Immature natural killer cell (primary cell): Measurements from ENCODE around the gene TGFBR2. TPM values are rescaled to one million over a fixed set of nuclear protein-coding genes. Genes with fewer than 3 reads are reported as not detected.

Experiments used
- DNase-seq, 3 donors: peaks; one replicate each; pipeline ENCODE4 v3.0.0; 2022; ENCODE audit warnings: mixed read lengths in 1 of 3
- H3K27ac Mint-ChIP-seq, 6 donors: one replicate each; pipeline ENCODE4 v1.8.0; 2020; ENCODE audit warnings: mixed read lengths in 6 of 6, mild to moderate bottlenecking in 5 of 6, inconsistent platforms in 4 of 6, moderate library complexity in 3 of 6
- H3K27me3 Mint-ChIP-seq, 3 donors: one replicate each; pipeline ENCODE4 v1.8.0; 2020 to 2021; ENCODE audit warnings: low read depth in 3 of 3, mild to moderate bottlenecking in 3 of 3, mixed read lengths in 3 of 3, moderate library complexity in 3 of 3, inconsistent platforms in 1 of 3
- H3K36me3 Mint-ChIP-seq, 3 donors: one replicate each; pipeline ENCODE4 v1.8.0; 2020; ENCODE audit warnings: mixed read lengths in 3 of 3, inconsistent platforms in 2 of 3, mild to moderate bottlenecking in 2 of 3
- H3K4me1 Mint-ChIP-seq, 2 donors: one replicate each; pipeline ENCODE4 v1.8.0; 2020; ENCODE audit warnings: inconsistent platforms in 2 of 2, mild to moderate bottlenecking in 2 of 2, mixed read lengths in 2 of 2, moderate library complexity in 1 of 2
- H3K4me3 Mint-ChIP-seq, 5 donors: one replicate each; pipeline ENCODE4 v1.8.0; 2020; ENCODE audit warnings: mild to moderate bottlenecking in 5 of 5, mixed read lengths in 5 of 5, inconsistent platforms in 3 of 5, moderate library complexity in 3 of 5
- H3K9me3 Mint-ChIP-seq, 6 donors: one replicate each; pipeline ENCODE4 v1.8.0; 2020; ENCODE audit warnings: mild to moderate bottlenecking in 6 of 6, mixed read lengths in 6 of 6, inconsistent platforms in 4 of 6, moderate library complexity in 3 of 6
- polyA plus RNA-seq, 3 donors: library from polyadenylated mRNA; unstranded; fragments of 300-500 nt; fragmentation: Illumina TruSeq; gene quantifications; one replicate each; pipeline ENCODE4 v1.2.3, GENCODE V29; 2021

TGFBR2 gene
- polyA plus RNA-seq, 3 donors from 2014 or later: 36.8 to 101 (median 43.6) TPM

GRCh38 chr3:30710017-30710416 is 103.6 kb downstream of the TGFBR2 start:
- H3K27ac Mint-ChIP-seq: no peak overlapping the region
- no peak overlapping the region for H3K4me3 Mint-ChIP-seq
- H3K4me1 Mint-ChIP-seq: peaks cover 10 to 15% of the 10 kb centered on the region in 2 donors
- H3K9me3 Mint-ChIP-seq: no peaks in the 10 kb centered on the region
- peaks cover 0 to 8% (median 4%) of the 10 kb centered on the region in 3 donors for H3K36me3 Mint-ChIP-seq
- H3K27me3 Mint-ChIP-seq: no peaks in the 10 kb centered on the region
- no peak for DNase-seq

DNA sequence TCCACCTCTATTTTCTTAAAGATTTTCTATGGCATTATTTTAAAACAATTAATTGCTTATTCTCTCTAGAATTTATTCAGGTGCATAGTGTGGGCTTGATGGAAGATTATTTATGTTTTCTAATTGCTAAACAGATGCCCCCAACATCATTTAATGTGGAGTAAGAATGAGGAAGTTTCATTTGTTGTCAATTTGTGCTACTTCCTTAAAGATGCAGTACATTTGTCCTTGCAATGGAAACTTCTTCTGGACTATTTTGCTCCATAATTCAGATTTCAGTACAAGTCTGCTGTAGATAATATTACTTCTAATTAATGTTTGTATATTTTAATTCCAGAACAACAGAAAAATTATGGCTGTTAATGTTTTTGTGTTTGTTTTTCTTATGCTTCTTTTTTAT is 104.8 kb downstream of the TGFBR2 start:
- H3K27me3 Mint-ChIP-seq: no peaks in the 10 kb centered on the region
- no peak for DNase-seq
- H3K4me1 Mint-ChIP-seq: peaks cover 10 to 15% of the 10 kb centered on the region in 2 donors
- no peaks in the 10 kb centered on the region for H3K9me3 Mint-ChIP-seq
- H3K36me3 Mint-ChIP-seq: peaks cover 0 to 7% (median 3%) of the 10 kb centered on the region in 3 donors
- no peak overlapping the region for H3K4me3 Mint-ChIP-seq
- H3K27ac Mint-ChIP-seq: no peak overlapping the region

DNA sequence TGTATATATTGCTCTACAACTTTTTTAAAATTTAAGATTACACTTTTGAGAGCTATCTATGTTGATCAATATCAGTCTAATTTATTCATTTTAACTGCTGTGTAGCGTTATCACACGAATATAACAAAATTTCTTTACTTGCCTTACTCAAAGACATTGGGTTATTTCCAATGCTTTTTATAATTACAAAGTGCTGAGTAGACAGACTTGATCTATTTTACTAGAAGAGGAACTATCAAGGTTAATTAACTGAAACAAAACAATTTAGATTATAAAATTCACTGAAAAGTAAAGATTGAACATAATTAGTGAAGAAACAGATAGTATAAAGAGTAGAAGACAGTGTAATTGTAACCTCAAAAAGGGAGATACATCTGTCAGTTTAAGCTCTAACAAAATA is 105.5 kb downstream of the TGFBR2 start:
- Mint-ChIP-seq H3K36me3 (peaks cover 0 to 7% (median 3%) of the 10 kb centered on the region in 3 donors), H3K9me3 (no peaks in the 10 kb centered on the region), H3K4me3 (no peak overlapping the region)

GRCh38 chr3:30712991-30713390 is 106.6 kb downstream of the TGFBR2 start:
- no peaks in the 10 kb centered on the region for H3K9me3 Mint-ChIP-seq
- peaks cover 0 to 1% (median 0%) of the 10 kb centered on the region in 3 donors for H3K27me3 Mint-ChIP-seq
- no peak overlapping the region for H3K4me3 Mint-ChIP-seq
- H3K36me3 Mint-ChIP-seq: peaks cover 0 to 7% (median 0%) of the 10 kb centered on the region in 3 donors
- peaks cover 10 to 15% of the 10 kb centered on the region in 2 donors for H3K4me1 Mint-ChIP-seq
- DNase-seq: no peak
- no peak overlapping the region for H3K27ac Mint-ChIP-seq

More for the DNA sequence above, 105.5 kb downstream of the TGFBR2 start:
- no peak for DNase-seq
- peaks cover 10 to 15% of the 10 kb centered on the region in 2 donors for H3K4me1 Mint-ChIP-seq
- no peak overlapping the region for H3K27ac Mint-ChIP-seq
- peaks cover 0 to 1% (median 0%) of the 10 kb centered on the region in 3 donors for H3K27me3 Mint-ChIP-seq

DNA sequence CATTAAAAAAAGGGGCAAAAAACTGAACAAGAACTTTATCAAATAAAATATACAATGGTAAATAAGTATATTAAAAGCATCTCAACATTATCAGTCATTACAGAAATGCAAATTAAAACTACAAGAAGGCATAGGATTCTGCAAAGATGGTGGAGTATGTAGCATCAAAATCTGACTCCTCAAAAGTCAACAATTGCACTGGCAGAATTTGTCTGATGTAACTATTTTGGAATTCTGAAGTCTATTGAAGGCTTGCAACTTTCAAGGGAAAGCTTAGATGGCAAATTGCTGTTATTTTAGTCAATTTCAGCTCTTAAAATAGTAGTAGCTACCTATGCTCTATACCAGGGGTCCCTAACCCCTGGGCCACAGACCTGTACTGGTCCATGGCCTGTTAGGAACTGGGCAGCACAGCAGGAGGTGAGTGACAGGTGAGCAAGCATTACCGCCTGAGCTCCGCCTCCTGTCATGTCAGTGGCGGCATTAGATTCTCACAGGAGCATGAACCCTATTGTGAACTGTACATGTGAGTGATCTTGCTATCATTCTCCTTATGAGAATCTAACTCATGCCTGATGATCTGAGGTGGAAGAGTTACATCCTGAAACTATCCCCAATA is 107.6 kb downstream of the TGFBR2 start:
- Mint-ChIP-seq H3K27ac (no peak overlapping the region), H3K4me3 (no peak overlapping the region), H3K27me3 (peaks cover 0 to 4% (median 0%) of the 10 kb centered on the region in 3 donors), H3K4me1 (peaks cover 6 to 8% of the 10 kb centered on the region in 2 donors), H3K9me3 (no peaks in the 10 kb centered on the region), H3K36me3 (peaks cover 0 to 7% (median 0%) of the 10 kb centered on the region in 3 donors)
- DNase-seq: no peak

- Mint-ChIP-seq H3K27me3 (peaks cover 2 to 9% (median 3%) of the 10 kb centered on the region in 3 donors), H3K27ac (no peak overlapping the region), H3K4me1 (no peaks in the 10 kb centered on the region), H3K4me3 (no peak overlapping the region), H3K9me3 (no peaks in the 10 kb centered on the region), H3K36me3 (peaks cover 0 to 7% (median 0%) of the 10 kb centered on the region in 3 donors)
- DNase-seq: no peak
Measured at GRCh38 chr3:30719536-30719935, 113.1 kb downstream of the TGFBR2 start.

GRCh38 chr3:30720586-30721313 is 114.3 kb downstream of the TGFBR2 start:
- DNase-seq: no peak
- peaks cover 0 to 5% (median 5%) of the 10 kb centered on the region in 3 donors for H3K36me3 Mint-ChIP-seq
- H3K9me3 Mint-ChIP-seq: no peaks in the 10 kb centered on the region
- no peak overlapping the region for H3K4me3 Mint-ChIP-seq
- peaks cover 2 to 9% (median 6%) of the 10 kb centered on the region in 3 donors for H3K27me3 Mint-ChIP-seq
- no peak overlapping the region for H3K27ac Mint-ChIP-seq
- H3K4me1 Mint-ChIP-seq: no peaks in the 10 kb centered on the region

GRCh38 chr3:30721314-30721634 is 114.9 kb downstream of the TGFBR2 start:
- no peak overlapping the region for H3K4me3 Mint-ChIP-seq
- peaks cover 0 to 5% (median 5%) of the 10 kb centered on the region in 3 donors for H3K36me3 Mint-ChIP-seq
- H3K9me3 Mint-ChIP-seq: no peaks in the 10 kb centered on the region
- peaks cover 2 to 9% (median 6%) of the 10 kb centered on the region in 3 donors for H3K27me3 Mint-ChIP-seq
- DNase-seq: no peak
- H3K27ac Mint-ChIP-seq: no peak overlapping the region
- no peaks in the 10 kb centered on the region for H3K4me1 Mint-ChIP-seq

- H3K27ac Mint-ChIP-seq: no peak overlapping the region
- H3K4me1 Mint-ChIP-seq: no peaks in the 10 kb centered on the region
- no peaks in the 10 kb centered on the region for H3K9me3 Mint-ChIP-seq
- no peak overlapping the region for H3K4me3 Mint-ChIP-seq
- peaks cover 0 to 5% (median 5%) of the 10 kb centered on the region in 3 donors for H3K36me3 Mint-ChIP-seq
- no peak for DNase-seq
- peaks cover 2 to 8% (median 6%) of the 10 kb centered on the region in 3 donors for H3K27me3 Mint-ChIP-seq
Measured at GRCh38 chr3:30723211-30723610, 116.8 kb downstream of the TGFBR2 start.

DNA sequence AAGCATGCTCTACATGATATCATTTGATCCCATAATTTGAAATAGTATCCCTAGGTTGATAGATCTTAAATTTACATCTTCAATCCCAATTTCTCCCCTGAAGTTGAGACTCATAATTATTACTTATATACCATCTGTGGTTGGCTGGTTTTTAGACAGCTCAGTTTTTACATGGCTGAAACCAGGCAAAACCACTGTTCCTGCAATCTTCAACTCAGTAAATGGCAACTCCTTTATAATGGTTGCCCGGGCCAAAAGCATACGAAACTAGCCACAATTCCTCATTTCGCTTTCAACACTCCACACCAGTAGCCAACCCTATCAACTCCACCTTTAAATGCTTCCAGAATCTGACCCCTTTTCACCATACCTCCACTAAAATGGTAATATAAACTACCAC is 118.5 kb downstream of the TGFBR2 start:
- peaks cover 12 to 15% of the 10 kb centered on the region in 2 donors for H3K4me1 Mint-ChIP-seq
- no peaks in the 10 kb centered on the region for H3K9me3 Mint-ChIP-seq
- no peak overlapping the region for H3K4me3 Mint-ChIP-seq
- peaks cover 0 to 5% (median 5%) of the 10 kb centered on the region in 3 donors for H3K36me3 Mint-ChIP-seq
- H3K27me3 Mint-ChIP-seq: peaks cover 1 to 6% (median 2%) of the 10 kb centered on the region in 3 donors
- H3K27ac Mint-ChIP-seq: no peak overlapping the region
- DNase-seq: no peak

- DNase-seq: no peak
- peaks cover 0 to 3% (median 2%) of the 10 kb centered on the region in 3 donors for H3K27me3 Mint-ChIP-seq
- H3K4me3 Mint-ChIP-seq: no peak overlapping the region
- H3K27ac Mint-ChIP-seq: no peak overlapping the region
- H3K4me1 Mint-ChIP-seq: peaks cover 17 to 31% of the 10 kb centered on the region in 2 donors
- H3K36me3 Mint-ChIP-seq: peaks cover 0 to 5% (median 5%) of the 10 kb centered on the region in 3 donors
- no peaks in the 10 kb centered on the region for H3K9me3 Mint-ChIP-seq
Measured at GRCh38 chr3:30728143-30728542, 121.7 kb downstream of the TGFBR2 start.

DNA sequence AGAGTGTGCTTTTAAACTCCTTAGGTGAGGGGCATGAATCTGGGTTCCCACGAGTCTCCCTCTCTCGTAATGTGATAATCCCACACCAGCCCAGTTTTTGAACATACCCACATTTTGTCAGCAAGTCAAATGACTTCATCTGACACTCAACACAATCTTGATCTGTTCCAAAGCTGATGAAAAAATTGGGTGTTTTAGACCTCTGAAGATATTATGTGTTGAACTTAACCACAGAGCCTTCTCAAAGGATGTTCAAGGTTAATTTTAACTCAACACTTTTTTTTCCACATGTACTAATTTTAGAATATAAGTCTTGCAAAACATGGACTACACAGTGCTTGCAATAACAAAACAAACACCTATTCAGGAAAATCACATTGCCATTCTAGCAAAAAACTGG is 123.1 kb downstream of the TGFBR2 start:
- Mint-ChIP-seq H3K27me3 (peaks cover 0 to 3% (median 0%) of the 10 kb centered on the region in 3 donors), H3K36me3 (peaks cover 0 to 5% (median 5%) of the 10 kb centered on the region in 3 donors), H3K9me3 (no peaks in the 10 kb centered on the region), H3K4me1 (peaks cover 25 to 44% of the 10 kb centered on the region in 2 donors), H3K4me3 (peak overlapping the region; percentile 4 to 75 (median 36)), H3K27ac (peak overlapping the region in 3 of 6 donors; percentile 8 to 39 (median 24))
- DNase-seq: peak; percentile 5 to 28 (median 11)

DNA sequence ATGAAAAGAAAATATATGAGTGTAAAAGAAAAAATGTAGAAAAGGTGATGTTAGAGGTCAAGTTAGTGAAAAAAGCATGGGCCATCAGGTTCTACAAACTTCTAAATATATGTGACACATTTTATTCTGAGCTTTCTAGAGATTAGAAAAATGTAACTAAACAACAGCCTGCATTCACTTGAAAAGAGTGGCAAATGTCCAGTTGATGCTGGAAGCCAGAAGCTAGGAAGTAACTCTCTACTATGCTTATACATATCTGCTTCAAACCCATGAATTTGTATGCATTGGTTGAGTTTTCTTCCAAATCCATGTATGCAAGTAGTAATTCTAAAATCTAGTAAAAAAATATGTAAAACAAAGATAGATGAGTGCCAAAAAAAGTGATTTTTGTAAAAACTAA is 123.5 kb downstream of the TGFBR2 start:
- H3K9me3 Mint-ChIP-seq: no peaks in the 10 kb centered on the region
- H3K36me3 Mint-ChIP-seq: peaks cover 0 to 5% (median 5%) of the 10 kb centered on the region in 3 donors
- H3K27me3 Mint-ChIP-seq: peaks cover 0 to 3% (median 0%) of the 10 kb centered on the region in 3 donors
- peak overlapping the region in 4 of 5 donors; percentile 28 to 75 (median 45) for H3K4me3 Mint-ChIP-seq
- peaks cover 29 to 49% of the 10 kb centered on the region in 2 donors for H3K4me1 Mint-ChIP-seq
- DNase-seq: no peak
- no peak overlapping the region for H3K27ac Mint-ChIP-seq

GRCh38 chr3:30730967-30731366 is 124.6 kb downstream of the TGFBR2 start:
- no peak for DNase-seq
- H3K27me3 Mint-ChIP-seq: no peaks in the 10 kb centered on the region
- H3K36me3 Mint-ChIP-seq: no peaks in the 10 kb centered on the region
- H3K4me1 Mint-ChIP-seq: peaks cover 29 to 51% of the 10 kb centered on the region in 2 donors
- H3K27ac Mint-ChIP-seq: no peak overlapping the region
- H3K4me3 Mint-ChIP-seq: no peak overlapping the region
- no peaks in the 10 kb centered on the region for H3K9me3 Mint-ChIP-seq
